Measurements from ENCODE around the gene GMFB.

- TF ChIP-seq RARB (CRISPR knock-in tag; IDR thresholded peaks at IDR 0.05) (no peak), PATZ1 (CRISPR knock-in tag; IDR thresholded peaks at IDR 0.05; ENCODE audit: borderline replicate concordance) (no peak), SNAI2 (CRISPR knock-in tag; IDR thresholded peaks at IDR 0.05) (no peak), TSHZ2 (CRISPR knock-in tag; IDR thresholded peaks at IDR 0.05) (no peak), ZNF8 (CRISPR knock-in tag; IDR thresholded peaks at IDR 0.05) (no peak), PPARA (CRISPR knock-in tag; IDR thresholded peaks at IDR 0.05; ENCODE audit: borderline replicate concordance) (no peak), ESRRG (CRISPR knock-in tag; IDR thresholded peaks at IDR 0.05) (no peak), TCF4 (CRISPR knock-in tag; IDR thresholded peaks at IDR 0.05; ENCODE audit: borderline replicate concordance) (no peak), ZFP3 (CRISPR knock-in tag; IDR thresholded peaks at IDR 0.05) (no peak), ZFP30 (CRISPR knock-in tag; IDR thresholded peaks at IDR 0.05) (no peak), CREB5 (CRISPR knock-in tag; IDR thresholded peaks at IDR 0.05; ENCODE audit: low read depth) (no peak)
Observed at GRCh38 chr14:54438703-54439102, 50.1 kb downstream of the GMFB start.

Measured in SK-N-SH treated with all-trans-retinoic acid at 6 μM for 48 hours (cell line).